Mesendoderm (in vitro differentiated cells): ENCODE data around the gene IL17C.

Source experiments
- DNase-seq: peaks from one replicate; pipeline ENCODE4 v3.0.0; 2013
- H2AK5ac ChIP-seq: 2 replicates; pipeline ENCODE4 v1.6.1; 2013; ENCODE audit warnings: low read length, inconsistent platforms
- H2BK120ac ChIP-seq: 2 replicates; pipeline ENCODE4 v1.6.1; 2013; ENCODE audit warnings: low read depth, mild to moderate bottlenecking, low read length, moderate library complexity, mixed read lengths
- H2BK15ac ChIP-seq: replicated peaks from 2 replicates; pipeline ENCODE4 v1.6.1; 2013; ENCODE audit warnings: low read depth, mild to moderate bottlenecking, moderate library complexity
- H2BK5ac ChIP-seq: 2 replicates; pipeline ENCODE4 v1.6.1; 2013; ENCODE audit warnings: low read length, inconsistent platforms
- H3K18ac ChIP-seq: 2 replicates; pipeline ENCODE4 v1.6.1; 2013; ENCODE audit warnings: mild to moderate bottlenecking, low read length, mixed read lengths
- H3K23ac ChIP-seq: one replicate; pipeline ENCODE4 v1.6.1; 2013; ENCODE audit warnings: low read length
- H3K27ac ChIP-seq: 2 replicates; pipeline ENCODE4 v1.5.1; 2013; ENCODE audit warnings: low read depth, mild to moderate bottlenecking, inconsistent platforms, low read length, moderate library complexity
- H3K27me3 ChIP-seq: 2 replicates; pipeline ENCODE4 v1.6.1; 2013; ENCODE audit warnings: low read length, control low read depth, mild to moderate bottlenecking, inconsistent platforms; ENCODE audit not compliant: insufficient read depth, poor library complexity
- H3K36me3 ChIP-seq: 2 replicates; pipeline ENCODE4 v1.6.1; 2013; ENCODE audit warnings: low read length, inconsistent platforms; ENCODE audit not compliant: control insufficient read depth, insufficient read depth
- H3K4ac ChIP-seq: one replicate; pipeline ENCODE4 v1.6.1; 2013; ENCODE audit warnings: low read depth, mild to moderate bottlenecking, low read length, moderate library complexity
- H3K4me1 ChIP-seq: 2 replicates; pipeline ENCODE4 v1.6.1; 2013; ENCODE audit warnings: low read depth, low read length, inconsistent platforms; ENCODE audit not compliant: control insufficient read depth
- H3K4me2 ChIP-seq: 2 replicates; pipeline ENCODE4 v1.6.1; 2013; ENCODE audit warnings: low read length
- H3K4me3 ChIP-seq: 2 replicates; pipeline ENCODE4 v1.5.1; 2013; ENCODE audit warnings: mild to moderate bottlenecking, low read length
- H3K56ac ChIP-seq: one replicate; pipeline ENCODE4 v1.6.1; 2013; ENCODE audit warnings: low read length
- H3K79me1 ChIP-seq: 2 replicates; pipeline ENCODE4 v1.6.1; 2013; ENCODE audit warnings: low read length, inconsistent platforms
- H3K79me2 ChIP-seq: 2 replicates; pipeline ENCODE4 v1.6.1; 2013; ENCODE audit warnings: mild to moderate bottlenecking, low read length; ENCODE audit not compliant: control insufficient read depth, insufficient read depth
- H3K9ac ChIP-seq: 2 replicates; pipeline ENCODE4 v1.6.1; 2013; ENCODE audit warnings: low read length, inconsistent platforms
- H4K5ac ChIP-seq: one replicate; pipeline ENCODE4 v1.6.1; 2013; ENCODE audit warnings: low read length
- H4K8ac ChIP-seq: one replicate; pipeline ENCODE4 v1.6.1; 2013; ENCODE audit warnings: low read depth, mild to moderate bottlenecking, control low read depth, low read length, moderate library complexity
- WGBS: extraction: QIAGEN DNeasy Blood & Tissue Kit; methylation state at CpG from one replicate; pipeline ENCODE4 v1.1.7; 2013; ENCODE audit warnings: low lambda C conversion rate, missing lambda C conversion rate; ENCODE audit not compliant: insufficient coverage; ENCODE audit errors: extremely low coverage; 5-methylcytosine and 5-hydroxymethylcytosine counted together

IL17C gene

DNA sequence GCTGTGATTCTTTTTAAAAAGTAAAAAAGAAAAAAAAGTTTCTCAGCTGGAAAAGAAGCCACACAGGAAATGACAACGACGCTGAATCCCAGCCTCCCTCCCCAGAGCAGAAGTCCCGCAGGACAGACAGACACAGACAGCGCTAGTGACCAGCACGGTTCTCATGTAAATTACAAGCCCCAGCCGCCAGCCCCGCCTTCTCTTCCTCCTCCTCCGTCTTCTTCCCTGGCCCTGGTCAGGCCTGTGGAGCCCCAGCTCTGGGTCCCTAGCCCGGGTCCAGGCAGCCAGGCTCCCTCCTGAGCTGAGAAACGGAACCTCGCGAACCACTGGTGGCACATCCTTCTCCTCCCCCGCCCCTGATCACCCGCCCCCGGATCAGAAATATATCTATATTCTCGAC lies 7.0 kb upstream of the IL17C start:
- Histone ChIP-seq H2BK5ac (no peak overlapping the region), H3K27ac (no peak overlapping the region), H3K36me3 (peaks cover 3% of the 10 kb centered on the region), H4K5ac (no peak overlapping the region), H3K4me2 (no peak overlapping the region), H3K4ac (no peak overlapping the region), H3K27me3 (no peaks in the 10 kb centered on the region), H4K8ac (no peak overlapping the region), H3K4me3 (no peak overlapping the region), H3K23ac (no peak overlapping the region), H3K18ac (no peak overlapping the region), H3K79me1 (no peaks in the 10 kb centered on the region), H2AK5ac (no peak overlapping the region), H3K79me2 (no peaks in the 10 kb centered on the region), H3K56ac (no peak overlapping the region), H3K4me1 (no peaks in the 10 kb centered on the region), H3K9ac (no peak overlapping the region), H2BK15ac (no peak overlapping the region), H2BK120ac (no peak overlapping the region)
- WGBS, result no CpG with 5 or more reads among the region's 16 CpGs
- DNase-seq, result no peak

DNA sequence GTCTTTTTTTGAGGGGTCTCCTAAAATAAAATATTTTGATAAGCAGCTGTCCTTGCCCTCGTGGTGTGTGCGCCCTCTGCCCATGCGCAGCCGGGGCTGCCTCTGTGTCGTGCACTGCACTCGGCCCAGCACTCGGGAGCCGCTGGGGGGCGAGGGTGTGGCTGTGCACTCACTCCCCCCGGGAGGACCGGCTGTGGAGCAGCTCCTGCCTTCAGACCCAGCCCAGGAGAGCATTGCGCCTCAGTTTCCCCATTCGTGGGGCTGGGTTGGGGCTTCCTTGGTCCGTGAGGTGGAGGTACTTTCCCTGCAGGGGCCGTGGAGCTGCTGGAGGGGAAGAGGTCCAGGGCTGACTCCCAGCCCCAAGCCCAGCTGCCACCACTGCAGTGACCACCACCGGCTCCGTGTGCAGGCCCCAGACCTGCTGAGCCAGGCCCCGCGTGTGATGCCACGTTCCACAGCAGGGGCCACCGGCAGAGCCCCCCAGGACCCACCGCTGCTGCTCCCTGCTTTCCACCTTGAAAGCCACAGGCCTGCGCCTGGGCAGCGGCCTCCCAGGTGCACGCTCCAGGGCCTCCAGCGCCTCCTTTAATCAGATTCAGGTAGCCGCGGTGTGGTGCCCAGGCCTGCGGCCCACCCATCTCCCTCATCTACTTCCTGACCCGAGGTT lies 6.3 kb upstream of the IL17C start:
- Histone ChIP-seq H3K56ac (no peak overlapping the region), H3K27me3 (no peaks in the 10 kb centered on the region), H3K4me3 (no peak overlapping the region), H3K9ac (no peak overlapping the region), H2BK5ac (no peak overlapping the region), H3K23ac (no peak overlapping the region), H3K79me1 (no peaks in the 10 kb centered on the region), H3K27ac (no peak overlapping the region), H2AK5ac (no peak overlapping the region), H3K79me2 (no peaks in the 10 kb centered on the region), H3K18ac (no peak overlapping the region), H4K8ac (no peak overlapping the region), H3K4me2 (no peak overlapping the region), H3K4ac (no peak overlapping the region), H3K36me3 (peaks cover 2% of the 10 kb centered on the region), H4K5ac (no peak overlapping the region), H3K4me1 (no peaks in the 10 kb centered on the region), H2BK15ac (no peak overlapping the region), H2BK120ac (no peak overlapping the region)
- WGBS, result no CpG with 5 or more reads among the region's 30 CpGs
- no peak for DNase-seq

DNA sequence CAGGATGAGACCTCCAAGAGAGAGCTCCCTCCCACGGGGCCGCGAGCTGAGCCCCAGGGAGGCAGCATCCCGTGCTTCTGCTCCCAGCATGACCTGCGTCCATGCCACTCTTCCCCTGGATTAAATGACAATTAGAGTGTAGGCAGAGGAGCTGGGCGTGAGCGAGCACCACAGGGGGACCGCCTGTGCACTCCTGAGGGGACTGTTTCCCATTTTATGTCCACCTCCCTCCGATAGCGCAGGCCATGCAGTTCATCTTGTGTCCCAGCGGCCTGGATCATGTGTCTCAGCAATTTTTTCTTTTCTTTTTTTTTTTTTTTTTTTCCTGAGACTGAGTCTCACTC lies 5.8 kb upstream of the IL17C start:
- Histone ChIP-seq H3K4ac (no peak overlapping the region), H3K27ac (no peak overlapping the region), H3K79me2 (no peaks in the 10 kb centered on the region), H3K18ac (no peak overlapping the region), H3K4me1 (no peaks in the 10 kb centered on the region), H2AK5ac (no peak overlapping the region), H4K5ac (no peak overlapping the region), H3K36me3 (peaks cover 2% of the 10 kb centered on the region), H3K4me3 (no peak overlapping the region), H2BK120ac (no peak overlapping the region), H3K56ac (no peak overlapping the region), H3K23ac (no peak overlapping the region), H4K8ac (no peak overlapping the region), H3K79me1 (no peaks in the 10 kb centered on the region), H3K9ac (no peak overlapping the region), H2BK5ac (no peak overlapping the region), H2BK15ac (no peak overlapping the region), H3K4me2 (no peak overlapping the region), H3K27me3 (no peaks in the 10 kb centered on the region)
- no peak for DNase-seq
- WGBS, result no CpG with 5 or more reads among the region's 11 CpGs

DNA sequence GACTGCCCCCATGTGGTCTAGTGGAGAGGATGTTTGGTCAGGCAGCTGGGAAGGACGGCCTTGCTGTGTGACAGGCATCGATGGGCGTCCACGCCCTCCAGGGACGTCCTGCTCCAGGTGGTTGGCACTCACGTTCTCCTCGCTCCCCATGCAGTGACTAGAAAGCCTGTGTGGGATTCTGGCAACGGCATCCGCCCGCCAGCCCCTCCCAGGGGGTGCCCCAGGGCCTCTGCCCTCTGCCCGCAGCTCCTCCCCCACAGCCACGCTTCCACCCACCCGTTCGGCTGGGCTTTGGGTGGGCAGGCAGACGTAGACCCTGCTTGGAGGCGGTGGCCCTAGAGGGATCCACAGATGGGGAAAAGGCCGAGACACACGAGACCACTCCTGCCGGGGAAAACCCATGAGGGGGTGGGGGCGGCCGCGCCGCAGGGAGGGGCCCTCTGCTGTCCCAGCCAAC lies 4.7 kb upstream of the IL17C start:
- Histone ChIP-seq H3K4me1 (no peaks in the 10 kb centered on the region), H3K79me2 (no peaks in the 10 kb centered on the region), H3K4me3 (no peak overlapping the region), H4K5ac (no peak overlapping the region), H3K27ac (no peak overlapping the region), H3K56ac (no peak overlapping the region), H2AK5ac (no peak overlapping the region), H4K8ac (no peak overlapping the region), H2BK15ac (no peak overlapping the region), H2BK120ac (no peak overlapping the region), H3K23ac (no peak overlapping the region), H2BK5ac (no peak overlapping the region), H3K4ac (no peak overlapping the region), H3K36me3 (peaks cover 2% of the 10 kb centered on the region), H3K27me3 (no peaks in the 10 kb centered on the region), H3K79me1 (no peaks in the 10 kb centered on the region), H3K18ac (no peak overlapping the region), H3K4me2 (peak overlapping the region; percentile 89), H3K9ac (no peak overlapping the region)
- WGBS, result no CpG with 5 or more reads among the region's 23 CpGs
- DNase-seq, result peak; percentile 86

DNA sequence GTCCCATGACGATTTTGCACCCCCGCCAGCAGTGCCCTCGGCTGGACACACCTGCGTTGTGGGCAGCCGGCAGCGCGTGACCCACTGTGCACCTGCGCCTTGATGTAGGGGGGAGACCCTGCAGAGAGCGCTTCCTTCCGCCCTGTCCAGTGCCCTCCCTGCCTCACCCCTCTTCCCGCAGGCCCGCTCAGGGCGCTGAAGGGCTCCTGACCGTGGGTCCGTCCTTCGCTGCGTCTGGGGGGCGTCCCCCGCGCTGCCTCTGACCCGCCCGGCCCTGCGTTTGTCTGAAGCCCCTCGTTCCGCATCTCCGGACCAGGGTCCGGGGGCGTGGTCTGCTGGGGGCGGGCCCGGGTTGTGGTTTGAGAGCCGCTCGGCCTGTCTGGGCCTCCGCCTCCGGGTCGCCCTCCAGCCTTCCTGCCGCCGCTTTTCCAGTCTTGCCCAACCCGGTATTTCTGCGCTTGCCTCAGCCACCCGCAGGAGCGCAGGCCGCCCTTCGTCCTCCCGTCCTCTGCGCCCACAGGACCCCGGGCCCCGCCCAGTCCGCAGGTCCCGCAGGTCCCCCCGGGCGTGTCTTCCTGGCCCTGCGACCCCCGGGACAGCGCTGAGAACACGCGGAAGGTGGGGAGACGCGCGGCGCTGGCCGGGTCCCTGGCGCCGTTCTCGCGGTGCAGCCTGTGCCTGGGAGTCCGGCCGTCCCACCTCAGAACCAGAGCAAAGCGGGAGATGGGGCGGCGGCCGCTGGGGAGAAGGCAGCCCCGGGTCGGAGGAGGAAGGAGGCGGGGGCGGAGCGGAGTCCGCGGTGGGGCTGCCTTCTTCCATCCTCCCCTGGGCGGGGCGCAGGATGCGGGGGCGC lies 4.0 kb upstream of the IL17C start:
- peak; percentile 80 for DNase-seq
- no peak overlapping the region for H2AK5ac ChIP-seq
- no peaks in the 10 kb centered on the region for H3K4me1 ChIP-seq
- H3K27me3 ChIP-seq, result no peaks in the 10 kb centered on the region
- H3K36me3 ChIP-seq, result peaks cover 2% of the 10 kb centered on the region
- H3K4me2 ChIP-seq, result peak overlapping the region; percentile 89
- peak overlapping the region; percentile 84 for H3K56ac ChIP-seq
- H2BK5ac ChIP-seq, result no peak overlapping the region
- no CpG with 5 or more reads among the region's 82 CpGs for WGBS
- peak overlapping the region; percentile 68 for H3K9ac ChIP-seq
- H3K23ac ChIP-seq, result no peak overlapping the region
- H2BK15ac ChIP-seq, result no peak overlapping the region
- no peaks in the 10 kb centered on the region for H3K79me1 ChIP-seq
- no peak overlapping the region for H3K27ac ChIP-seq
- H3K18ac ChIP-seq, result no peak overlapping the region
- no peak overlapping the region for H3K4ac ChIP-seq
- H4K8ac ChIP-seq, result no peak overlapping the region
- no peak overlapping the region for H2BK120ac ChIP-seq
- no peaks in the 10 kb centered on the region for H3K79me2 ChIP-seq
- H3K4me3 ChIP-seq, result peak overlapping the region; percentile 28
- no peak overlapping the region for H4K5ac ChIP-seq
